NCI-H1930 (cell line): ENCODE measurements around the gene MYO1E.

Experiments
- DNase-seq, 2 experiments: peaks; one replicate each; lab custom pipeline; 2025; lab: John Stamatoyannopoulos, UW

The MYO1E gene

DNA sequence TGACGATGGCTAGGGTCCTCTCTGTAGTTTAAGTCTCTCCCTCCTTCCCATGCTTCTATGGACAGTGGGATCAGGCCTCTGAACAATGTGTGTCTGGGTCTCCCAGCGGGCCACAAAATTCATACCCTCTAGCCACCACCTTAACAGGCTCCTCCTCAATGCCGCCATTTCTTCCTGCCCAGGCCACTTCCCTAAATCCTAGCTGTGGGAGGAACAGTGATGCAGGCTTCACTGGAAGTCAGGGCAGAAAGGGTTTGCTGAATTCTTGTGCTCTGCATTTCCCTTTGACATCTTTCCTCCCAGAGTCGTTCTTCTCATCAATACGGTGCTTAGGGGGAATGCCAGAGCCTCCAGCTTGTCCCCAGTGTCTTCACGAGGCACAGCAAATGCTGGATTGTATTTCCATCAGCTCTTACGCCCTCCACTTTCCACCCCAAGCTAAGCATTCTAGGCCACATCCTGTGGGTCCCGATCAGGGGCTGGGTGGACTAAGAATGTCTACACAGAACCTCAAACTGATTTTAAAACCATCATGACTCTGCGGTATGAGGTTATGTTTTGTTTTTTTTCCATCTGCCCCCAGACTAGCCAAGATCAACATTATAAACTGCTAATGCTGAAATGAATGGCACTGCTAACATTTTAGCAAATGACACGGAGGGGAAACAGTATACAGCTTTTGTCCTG is 177.9 kb downstream of the MYO1E start:
- no peak for DNase-seq

DNA sequence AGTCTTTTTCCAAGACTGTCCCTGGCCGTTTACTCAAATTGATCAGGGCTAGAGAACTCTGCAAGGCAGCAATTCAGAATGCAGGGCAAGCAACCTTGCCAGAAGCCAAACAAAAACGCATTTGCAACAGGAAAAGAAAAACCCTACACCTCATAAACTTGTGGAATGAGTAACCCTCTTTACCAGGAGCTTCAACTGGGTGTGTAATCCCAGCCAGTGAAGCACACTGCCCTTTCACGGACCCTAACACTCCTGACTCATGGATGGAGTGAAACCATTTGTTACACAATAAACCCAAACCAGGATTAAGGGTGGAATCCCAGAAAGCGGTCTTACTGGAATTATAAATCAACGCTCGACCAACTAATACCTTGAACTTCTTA is 180.8 kb downstream of the MYO1E start:
- DNase-seq, result no peak

GRCh38 chr15:59190291-59190690 is 182.4 kb downstream of the MYO1E start:
- DNase-seq, result no peak

DNA sequence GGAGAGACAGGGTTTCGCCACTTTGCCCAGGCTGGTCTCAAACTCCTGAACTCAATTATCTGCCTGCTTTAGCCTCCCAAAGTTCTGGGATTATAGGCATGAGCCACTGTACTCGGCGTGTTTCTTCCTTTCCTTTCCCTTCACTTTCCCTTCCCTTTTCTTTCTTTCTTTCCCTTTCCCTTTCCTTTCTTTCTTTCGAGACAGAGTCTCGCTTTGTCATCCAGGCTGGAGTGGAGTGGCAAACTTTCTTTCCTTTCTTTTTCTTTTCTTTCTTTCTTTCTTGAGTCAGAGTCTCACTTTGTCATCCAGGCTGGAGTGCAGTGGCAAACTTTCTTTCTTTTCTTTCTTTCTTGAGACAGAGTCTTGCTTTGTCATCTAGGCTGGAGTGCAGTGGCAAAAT is 183.4 kb downstream of the MYO1E start:
- DNase-seq, result no peak

DNA sequence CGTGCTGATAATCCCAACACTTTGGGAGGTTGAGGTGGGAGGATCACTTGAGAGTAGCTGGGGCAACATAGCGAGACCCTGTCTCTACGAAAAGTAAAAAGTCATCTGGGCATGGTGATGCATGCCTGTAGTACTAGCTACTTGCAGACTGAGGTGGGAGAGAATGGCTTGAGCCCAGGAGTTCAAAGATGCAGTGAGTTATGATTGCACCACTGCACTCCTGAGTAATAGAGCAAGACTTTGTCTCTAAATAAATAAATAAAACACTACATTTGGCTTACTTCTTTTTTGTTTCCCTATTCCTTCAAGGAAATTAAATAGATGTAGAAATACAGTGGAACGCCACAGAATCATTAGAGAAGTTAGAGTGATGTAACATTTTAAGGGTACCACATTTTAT is 186.2 kb downstream of the MYO1E start:
- DNase-seq, result no peak

DNA sequence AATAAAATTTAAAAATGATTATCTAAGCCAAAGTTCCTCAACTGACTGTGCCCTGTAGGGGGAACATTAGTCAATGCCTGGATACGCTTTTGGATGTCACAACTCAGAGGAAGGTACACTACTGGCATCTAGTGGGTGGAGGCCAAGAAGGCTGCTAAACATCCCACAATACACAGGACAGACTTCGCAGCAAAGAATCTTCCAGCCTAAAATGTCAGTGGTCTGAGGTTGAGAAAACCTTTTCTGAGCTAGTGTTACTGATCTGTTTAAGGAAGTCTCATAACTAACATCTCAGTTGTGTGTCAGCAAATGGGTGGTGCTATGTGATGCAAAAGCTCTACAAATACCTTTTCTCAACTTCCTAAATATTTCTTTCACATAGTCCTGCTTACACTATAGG is 186.9 kb downstream of the MYO1E start:
- no peak for DNase-seq

GRCh38 chr15:59180945-59181600 is 191.6 kb downstream of the MYO1E start:
- no peak for DNase-seq

DNA sequence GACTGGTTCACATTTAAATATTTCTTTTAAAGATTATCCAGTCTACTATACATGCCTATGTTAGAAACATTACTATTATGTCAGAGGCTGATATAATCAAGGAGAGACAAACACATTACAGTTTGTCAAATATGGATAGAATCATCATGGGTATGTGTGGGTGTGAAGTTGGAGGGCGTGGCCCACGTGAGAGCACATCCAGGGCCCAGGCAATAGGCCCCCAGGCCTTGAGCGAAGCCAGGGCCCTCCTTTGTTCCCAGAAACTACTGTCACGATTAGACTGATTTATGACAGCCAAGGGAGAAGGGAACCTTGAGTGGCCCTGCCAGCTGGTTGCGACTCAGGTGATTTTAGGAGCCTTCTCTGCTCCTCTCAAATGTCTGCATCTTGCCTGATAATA is 193.0 kb downstream of the MYO1E start:
- DNase-seq, result no peak

DNA sequence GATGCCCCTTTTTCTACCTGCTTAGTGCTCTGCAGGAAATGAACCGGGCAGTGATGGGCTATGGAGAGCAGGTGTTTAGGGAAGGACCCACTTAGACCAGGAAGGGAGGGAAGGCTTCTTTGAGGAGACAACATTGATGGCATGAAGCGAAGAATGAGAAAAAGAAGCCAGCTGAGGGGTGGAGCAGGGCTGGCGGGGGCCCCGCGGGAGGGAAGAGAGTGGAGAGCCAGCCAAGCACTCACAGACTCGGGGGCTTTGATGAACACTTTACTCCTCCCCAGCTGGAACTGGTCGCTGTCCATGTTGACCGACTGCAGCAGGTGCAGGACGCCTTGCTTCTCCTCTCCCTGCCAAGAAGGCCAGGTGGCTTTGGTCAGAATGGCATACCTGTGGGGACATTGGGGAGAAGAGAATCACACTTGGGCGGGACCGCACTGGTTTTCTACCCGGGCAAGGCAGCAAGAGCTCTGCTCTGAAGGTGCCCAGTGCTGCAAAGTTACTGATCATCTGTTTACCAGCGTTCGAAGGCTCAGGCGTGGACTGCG is 194.4 kb downstream of the MYO1E start:
- DNase-seq, result no peak

DNA sequence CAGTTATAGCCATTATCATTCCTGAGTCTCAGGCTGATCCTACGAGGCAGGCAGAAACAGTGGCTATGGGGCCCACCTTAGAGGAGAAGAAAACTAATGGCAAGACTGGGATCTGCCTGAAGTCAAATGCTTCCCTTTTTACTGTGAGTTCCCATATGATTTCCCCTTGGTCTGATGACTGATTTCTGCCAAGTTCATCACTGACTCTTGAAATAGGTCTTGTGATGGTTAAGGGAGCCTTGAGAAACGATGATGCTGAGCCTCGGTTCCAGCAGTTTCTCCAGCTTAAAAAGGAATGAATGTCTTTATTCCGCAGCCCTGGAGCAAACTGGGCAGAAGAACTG is 195.4 kb downstream of the MYO1E start:
- no peak for DNase-seq

- DNase-seq, result no peak
These were observed 195.9 kb downstream of the MYO1E start for GRCh38 chr15:59176653-59177316.

- DNase-seq, result no peak
These were observed 197.5 kb downstream of the MYO1E start for GRCh38 chr15:59174835-59175831.

DNA sequence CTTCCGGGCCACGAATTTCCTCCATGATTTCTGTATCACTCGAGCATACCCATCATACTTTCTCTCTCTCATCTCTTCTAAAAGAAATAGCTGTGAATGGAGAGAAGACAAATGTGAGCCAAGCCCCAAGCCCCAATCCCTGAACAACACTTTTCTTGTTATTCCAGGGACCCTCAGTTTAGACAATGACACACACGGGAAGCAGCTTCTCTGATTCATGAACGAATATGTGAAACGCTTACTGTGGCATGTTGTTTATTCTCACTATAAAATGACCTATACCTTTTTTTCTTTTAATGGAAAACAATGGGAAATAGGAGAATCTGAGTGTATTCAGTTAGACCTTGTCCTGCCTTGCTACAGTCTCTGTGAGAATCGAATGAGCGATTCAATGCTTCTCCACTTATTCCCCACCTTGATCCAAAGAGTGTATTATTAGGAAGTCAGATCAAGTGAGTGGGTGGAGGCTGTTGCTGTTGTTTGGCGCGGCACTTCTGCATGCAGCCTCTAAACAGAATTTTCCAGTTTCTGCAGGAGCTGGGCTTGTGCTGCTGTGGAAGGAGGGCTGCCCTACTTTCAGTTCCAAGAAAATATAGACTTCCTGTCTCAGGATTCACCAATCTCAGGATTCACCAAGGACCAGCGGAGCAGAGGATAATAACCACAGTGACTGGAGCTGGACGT is 198.4 kb downstream of the MYO1E start:
- DNase-seq, result no peak

DNA sequence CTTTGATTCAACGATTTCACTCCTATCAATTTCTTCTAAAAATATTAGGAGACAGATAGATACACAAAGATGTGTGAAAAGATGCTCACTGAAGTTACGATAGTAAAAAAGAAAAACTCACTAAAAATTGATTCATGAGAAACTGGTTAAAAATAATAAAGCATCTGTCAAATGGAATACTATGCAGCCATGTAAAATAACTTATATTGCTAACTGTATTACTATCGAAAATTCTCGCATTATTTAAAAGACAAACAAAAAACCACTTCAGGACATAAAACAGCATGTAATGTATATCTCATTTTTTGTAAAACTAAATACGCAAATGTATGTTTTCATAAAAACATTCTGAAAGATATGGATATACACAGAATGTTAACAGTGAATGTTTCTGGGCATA is 199.5 kb downstream of the MYO1E start:
- no peak for DNase-seq

GRCh38 chr15:59172289-59172901 is 200.3 kb downstream of the MYO1E start:
- no peak for DNase-seq

DNA sequence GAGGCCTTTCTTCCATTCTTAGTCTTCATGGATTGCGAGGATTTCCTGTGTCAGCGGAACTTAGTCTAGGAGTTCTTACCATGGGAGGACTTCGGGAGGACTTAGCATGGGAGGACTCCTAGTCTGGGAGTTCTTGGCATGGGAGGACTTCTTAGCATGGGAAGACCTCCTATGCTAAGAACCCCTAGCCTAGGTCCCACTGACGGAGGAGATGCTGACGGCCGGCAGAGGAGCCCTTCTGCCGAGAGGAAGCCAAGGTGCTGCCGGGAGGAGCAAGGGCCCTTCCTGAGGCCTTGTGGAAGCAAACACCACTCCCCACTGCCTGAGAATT is 201.6 kb downstream of the MYO1E start:
- no peak for DNase-seq

GRCh38 chr15:59170295-59171066 is 202.2 kb downstream of the MYO1E start:
- no peak for DNase-seq

GRCh38 chr15:59169251-59169708 is 203.4 kb downstream of the MYO1E start:
- no peak for DNase-seq

DNA sequence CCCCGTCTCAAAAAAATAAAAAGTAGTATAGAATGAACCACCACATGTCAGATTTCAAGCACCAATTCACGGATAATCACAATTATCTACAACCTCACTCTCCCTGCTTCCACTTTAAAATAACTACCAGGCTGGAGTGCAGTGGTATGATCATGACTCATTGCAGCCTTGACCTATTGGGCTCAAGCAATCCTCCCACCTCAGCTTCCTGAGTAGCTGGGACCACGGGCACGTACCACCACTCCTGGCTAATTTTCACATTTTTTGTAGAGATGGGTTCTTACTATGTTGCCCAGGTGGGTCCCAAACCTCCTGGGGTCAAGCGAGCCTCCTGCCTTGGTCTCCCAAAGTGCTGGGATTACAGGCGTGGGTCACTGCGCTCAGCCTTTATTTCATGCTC is 204.1 kb downstream of the MYO1E start:
- no peak for DNase-seq

GRCh38 chr15:59166601-59167265 is 205.9 kb downstream of the MYO1E start:
- DNase-seq, result no peak
